SK-N-SH (cell line): ENCODE measurements around the gene DTNA. TPM values are rescaled to one million over a fixed set of nuclear protein-coding genes. Genes with fewer than 3 reads are reported as not detected.

Experiments used
- CTCF ChIA-PET: fragments of 300-600, 350-600 bp; formaldehyde crosslinking; extraction: SDS; loops from one replicate; lab custom pipeline; 2021; lab: Yijun Ruan, JAX
- POLR2A ChIA-PET: fragments of 350-600 bp; sonication (Branson Sonifier 250); formaldehyde crosslinking; extraction: SDS; loops from one replicate; lab custom pipeline; 2020; ENCODE audit warnings: antibody characterized with exemption, inconsistent platforms; lab: Yijun Ruan, JAX
- DNase-seq: peaks from one replicate; pipeline ENCODE4 v3.0.0; 2012
- H2AFZ ChIP-seq: fragments of 200-600 bp; sonication (generic); 2 replicates; pipeline ENCODE4 v1.8.1; 2016; ENCODE audit warnings: antibody characterized with exemption, mild to moderate bottlenecking, low read depth
- H3F3A ChIP-seq: fragments of 200-600 bp; sonication (generic); replicated peaks from 2 replicates; pipeline ENCODE3; 2016; ENCODE audit warnings: antibody characterized with exemption, mild to moderate bottlenecking; ENCODE audit not compliant: insufficient read depth
- H3K27ac ChIP-seq, 2 experiments: fragments of 200-500 bp in 1 of 2; fragments of 200-600 bp in 1 of 2; sonication (Bioruptor generic) in 1 of 2; sonication (generic), shearing (Covaris generic) in 1 of 2; 2 replicates each; pipeline versions ENCODE4 v1.5.1 to v1.6.1; 2014 to 2016; ENCODE audit warnings: low read depth in 2 of 2, inconsistent platforms in 1 of 2, low read length in 1 of 2, mild to moderate bottlenecking in 1 of 2, mixed read lengths in 1 of 2
- H3K27me3 ChIP-seq: fragments of 200-600 bp; sonication (generic), shearing (Covaris generic); 2 replicates; pipeline ENCODE4 v1.6.1; 2016; ENCODE audit warnings: mixed run types; ENCODE audit not compliant: insufficient read depth
- H3K36me3 ChIP-seq, 2 experiments: fragments of 200-500 bp in 1 of 2; fragments of 200-600 bp in 1 of 2; sonication (Bioruptor generic) in 1 of 2; sonication (generic) in 1 of 2; replicated peaks in 1 of 2; 2 replicates each; pipeline versions ENCODE3 to v1.5.1; 2014 to 2016; ENCODE audit warnings: low read length in 1 of 2, mild to moderate bottlenecking in 1 of 2; ENCODE audit not compliant: insufficient read depth in 2 of 2, control insufficient read depth in 1 of 2
- H3K4me1 ChIP-seq, 2 experiments: fragments of 200-500 bp in 1 of 2; fragments of 200-600 bp in 1 of 2; sonication (Bioruptor generic) in 1 of 2; sonication (generic), shearing (Covaris generic) in 1 of 2; 2 replicates each; pipeline versions ENCODE4 v1.5.1 to v1.6.1; 2014 to 2016; ENCODE audit warnings: low read depth in 1 of 2, low read length in 1 of 2, mixed run types in 1 of 2; ENCODE audit not compliant: insufficient read depth in 2 of 2, control insufficient read depth in 1 of 2
- H3K4me2 ChIP-seq: fragments of 200-600 bp; sonication (generic), shearing (Covaris generic); 2 replicates; pipeline ENCODE4 v1.6.1; 2017; ENCODE audit warnings: mixed run types
- H3K4me3 ChIP-seq, 2 experiments: fragments of 200-500 bp in 1 of 2; fragments of 200-600 bp in 1 of 2; sonication (Bioruptor generic) in 1 of 2; sonication (generic), shearing (Covaris generic) in 1 of 2; 2 replicates each; pipeline versions ENCODE4 v1.5.1 to v1.8.1; 2014 to 2016; ENCODE audit warnings: low read depth in 2 of 2, inconsistent platforms in 1 of 2, low read length in 1 of 2, mild to moderate bottlenecking in 1 of 2, mixed read lengths in 1 of 2, moderate library complexity in 1 of 2
- H3K79me2 ChIP-seq: fragments of 200-600 bp; sonication (generic); 2 replicates; pipeline ENCODE4 v1.8.1; 2017; ENCODE audit warnings: mild to moderate bottlenecking; ENCODE audit not compliant: insufficient read depth
- H3K9ac ChIP-seq: fragments of 200-600 bp; sonication (generic); 2 replicates; pipeline ENCODE4 v1.6.1; 2017; ENCODE audit warnings: mixed run types
- H3K9me2 ChIP-seq: fragments of 200-600 bp; sonication (generic); 2 replicates; pipeline ENCODE4 v1.6.1; 2017; ENCODE audit warnings: mixed run types
- H3K9me3 ChIP-seq: fragments of 200-600 bp; sonication (generic); 2 replicates; pipeline ENCODE4 v1.6.1; 2017; ENCODE audit warnings: mixed run types, mild to moderate bottlenecking, moderate library complexity
- H4K20me1 ChIP-seq: fragments of 200-600 bp; sonication (generic); 2 replicates; pipeline ENCODE4 v1.6.1; 2017; ENCODE audit warnings: mild to moderate bottlenecking, mixed run types; ENCODE audit not compliant: insufficient read depth
- ELF1 ChIP-seq: IDR thresholded peaks from 2 replicates; pipeline ENCODE4 v1.4.0; 2012
- EP300 ChIP-seq, 2 experiments: IDR thresholded peaks; 2 replicates each; pipeline versions ENCODE4 v1.4.0 to v1.6.1; 2012; ENCODE audit warnings: borderline replicate concordance in 1 of 2, low read depth in 1 of 2, low read length in 1 of 2
- EZH2phosphoT487 ChIP-seq: fragments of 200-600 bp; sonication (generic); IDR thresholded peaks from 2 replicates; pipeline ENCODE4 v1.6.1; 2017; ENCODE audit warnings: low read depth, mixed run types, mild to moderate bottlenecking, antibody characterized with exemption, moderate library complexity, borderline replicate concordance
- FOSL2 ChIP-seq: IDR thresholded peaks from 2 replicates; pipeline ENCODE4 v1.4.0; 2012; ENCODE audit warnings: low read depth, mild to moderate bottlenecking, moderate library complexity, borderline replicate concordance
- FOXM1 ChIP-seq: IDR thresholded peaks from 2 replicates; pipeline ENCODE4 v1.4.0; 2012; ENCODE audit warnings: low read depth, mild to moderate bottlenecking
- GATA2 ChIP-seq: sonication (generic); formaldehyde crosslinking; IDR thresholded peaks from 2 replicates; pipeline ENCODE4 v1.5.0; 2020; ENCODE audit warnings: mild to moderate bottlenecking, missing genetic modification reagents
- IRF3 ChIP-seq: fragments of 150-350 bp; IDR thresholded peaks from 2 replicates; pipeline ENCODE4 v1.6.1; 2016; ENCODE audit warnings: mild to moderate bottlenecking, low read depth, low read length
- JUND ChIP-seq: IDR thresholded peaks from 2 replicates; pipeline ENCODE4 v1.4.0; 2012
- MAX ChIP-seq: IDR thresholded peaks from 2 replicates; pipeline ENCODE4 v1.4.0; 2012; ENCODE audit warnings: low read depth
- MEF2A ChIP-seq: IDR thresholded peaks from 2 replicates; pipeline ENCODE4 v1.4.0; 2012; ENCODE audit warnings: low read depth, borderline replicate concordance
- MXI1 ChIP-seq: IDR thresholded peaks from 2 replicates; pipeline ENCODE4 v1.6.1; 2012; ENCODE audit warnings: mild to moderate bottlenecking, low read depth, low read length, improper control_type of control experiment
- NFIC ChIP-seq: IDR thresholded peaks from 2 replicates; pipeline ENCODE4 v1.4.0; 2012; ENCODE audit warnings: borderline replicate concordance
- NRF1 ChIP-seq: IDR thresholded peaks from 2 replicates; pipeline ENCODE4 v1.6.1; 2012; ENCODE audit warnings: low read depth, mild to moderate bottlenecking, low read length
- POLR2AphosphoS5 ChIP-seq: IDR thresholded peaks from 2 replicates; pipeline ENCODE4 v1.6.1; 2012; ENCODE audit warnings: low read depth, low read length
- RAD21 ChIP-seq: IDR thresholded peaks from 2 replicates; pipeline ENCODE4 v1.6.1; 2012; ENCODE audit warnings: mild to moderate bottlenecking, low read length
- RCOR1 ChIP-seq: fragments of 150-350 bp; IDR thresholded peaks from 2 replicates; pipeline ENCODE4 v1.6.1; 2017; ENCODE audit warnings: antibody characterized with exemption, low read length
- REST ChIP-seq: IDR thresholded peaks from 2 replicates; pipeline ENCODE4 v1.6.1; 2012; ENCODE audit warnings: mild to moderate bottlenecking, low read depth, low read length, moderate library complexity
- RFX5 ChIP-seq: IDR thresholded peaks from 2 replicates; pipeline ENCODE4 v1.6.1; 2012; ENCODE audit warnings: mild to moderate bottlenecking, improper control_type of control experiment, low read length
- RXRA ChIP-seq: IDR thresholded peaks from 2 replicates; pipeline ENCODE4 v1.4.0; 2012; ENCODE audit warnings: low read depth, mild to moderate bottlenecking, borderline replicate concordance
- SIN3A ChIP-seq: IDR thresholded peaks from 2 replicates; pipeline ENCODE4 v1.6.1; 2012; ENCODE audit warnings: low read depth, mild to moderate bottlenecking, low read length, moderate library complexity, borderline replicate concordance
- SMC3 ChIP-seq: IDR thresholded peaks from 2 replicates; pipeline ENCODE4 v1.6.1; 2012; ENCODE audit warnings: low read depth, low read length, improper control_type of control experiment
- TCF12 ChIP-seq: IDR thresholded peaks from 2 replicates; pipeline ENCODE4 v1.4.0; 2012
- TEAD4 ChIP-seq: IDR thresholded peaks from 2 replicates; pipeline ENCODE4 v1.4.0; 2012; ENCODE audit warnings: mild to moderate bottlenecking, borderline replicate concordance; ENCODE audit not compliant: insufficient read depth
- USF1 ChIP-seq: IDR thresholded peaks from 2 replicates; pipeline ENCODE4 v1.4.0; 2012; ENCODE audit warnings: low read depth, borderline replicate concordance
- USF2 ChIP-seq: fragments of 150-350 bp; IDR thresholded peaks from 2 replicates; pipeline ENCODE4 v1.6.1; 2017; ENCODE audit warnings: antibody characterized with exemption, low read length, low read depth, borderline replicate concordance
- YY1 ChIP-seq: IDR thresholded peaks from 2 replicates; pipeline ENCODE4 v1.4.0; 2012; ENCODE audit warnings: low read depth, mild to moderate bottlenecking
- WGBS: methylation state at CpG from one replicate; pipeline ENCODE4 v1.1.6; 2017; ENCODE audit warnings: low lambda C conversion rate; 5-methylcytosine and 5-hydroxymethylcytosine counted together
- polyA plus RNA-seq, 3 experiments: library from polyadenylated mRNA; depleted of rRNA; stranded (reverse); fragments of >200 nt; gene quantifications; 2 replicates each; pipeline ENCODE4 v1.2.3, GENCODE V29; 2012

Gene DTNA
- polyA plus RNA-seq, 1 of the 3 experiments (the other 2 are of a cell fraction) = 7.9 TPM

GRCh38 chr18:34911661-34912384, 201.7 kb downstream of the DTNA start (continued):
- no peak for TF ChIP-seq REST
- no peak for TF ChIP-seq GATA2
- peak; percentile 93 for TF ChIP-seq NFIC
- no peak for TF ChIP-seq SIN3A
- TF ChIP-seq TEAD4 = peak; percentile 74
- no peak for TF ChIP-seq RFX5
- TF ChIP-seq RXRA = no peak; the same call in 1 of the 2 replicates
- TF ChIP-seq EZH2phosphoT487 = no peak
- no peak for TF ChIP-seq MAX
- peak; percentile 84 for TF ChIP-seq RCOR1
- peak; percentile 81 for TF ChIP-seq JUND
- no peak for TF ChIP-seq SMC3
- no peak for TF ChIP-seq YY1
- TF ChIP-seq MXI1 = no peak
- TF ChIP-seq RAD21 = no peak
- TF ChIP-seq FOSL2 = peak; percentile 24; the same call in 1 of the 2 replicates

- TF ChIP-seq YY1 = no peak
- TF ChIP-seq JUND = no peak
- TF ChIP-seq GATA2 = no peak
- TF ChIP-seq NRF1 = no peak
- TF ChIP-seq MEF2A = no peak
- TF ChIP-seq POLR2AphosphoS5 = no peak
- no peak for TF ChIP-seq EP300 (IDR thresholded peaks at IDR 0.05; ENCODE audit: borderline replicate concordance in 1 of 2, low read depth in 1 of 2, low read length in 1 of 2)
- TF ChIP-seq NFIC = no peak
- TF ChIP-seq TCF12 = no peak
- TF ChIP-seq USF1 = no peak
- no peak for TF ChIP-seq USF2
- no peak for TF ChIP-seq ELF1
- no peak for TF ChIP-seq FOXM1
- TF ChIP-seq IRF3 = no peak
- CTCF ChIA-PET = no interaction called here
- POLR2A ChIA-PET = no interaction called here
- H3K4me3 ChIP-seq = no peak overlapping the region
- H3K9me2 ChIP-seq = no peaks in the 10 kb centered on the region
- no peaks in the 10 kb centered on the region for H3K79me2 ChIP-seq
- no peaks in the 10 kb centered on the region for H4K20me1 ChIP-seq
- H3K4me1 ChIP-seq = no peaks in the 10 kb centered on the region; a peak in 2 of 4 replicates
- H3K9me3 ChIP-seq = no peaks in the 10 kb centered on the region
- H3K9ac ChIP-seq = no peak overlapping the region
- H3K27ac ChIP-seq = no peak overlapping the region
- WGBS = 87% methylated on average over 4 of the region's 4 CpGs
- H3K4me2 ChIP-seq = no peak overlapping the region
- H3F3A ChIP-seq = peaks cover 5% of the 10 kb centered on the region
- H3K36me3 ChIP-seq = no peaks in the 10 kb centered on the region
- no peak overlapping the region for H2AFZ ChIP-seq
- DNase-seq = no peak
- no peaks in the 10 kb centered on the region for H3K27me3 ChIP-seq
These were observed 204.0 kb downstream of the DTNA start for GRCh38 chr18:34913837-34914661.
